GM12874 (cell line): ENCODE data around the gene MED22.

ENCODE experiments used
- TF ChIP-seq, protein P1 (sequence below): IDR thresholded peaks from 2 replicates; pipeline ENCODE4 v1.5.1; 2011; ENCODE audit warnings: low read depth, mild to moderate bottlenecking, control low read depth, low read length, moderate library complexity; ENCODE audit not compliant: insufficient read depth

Gene MED22

DNA sequence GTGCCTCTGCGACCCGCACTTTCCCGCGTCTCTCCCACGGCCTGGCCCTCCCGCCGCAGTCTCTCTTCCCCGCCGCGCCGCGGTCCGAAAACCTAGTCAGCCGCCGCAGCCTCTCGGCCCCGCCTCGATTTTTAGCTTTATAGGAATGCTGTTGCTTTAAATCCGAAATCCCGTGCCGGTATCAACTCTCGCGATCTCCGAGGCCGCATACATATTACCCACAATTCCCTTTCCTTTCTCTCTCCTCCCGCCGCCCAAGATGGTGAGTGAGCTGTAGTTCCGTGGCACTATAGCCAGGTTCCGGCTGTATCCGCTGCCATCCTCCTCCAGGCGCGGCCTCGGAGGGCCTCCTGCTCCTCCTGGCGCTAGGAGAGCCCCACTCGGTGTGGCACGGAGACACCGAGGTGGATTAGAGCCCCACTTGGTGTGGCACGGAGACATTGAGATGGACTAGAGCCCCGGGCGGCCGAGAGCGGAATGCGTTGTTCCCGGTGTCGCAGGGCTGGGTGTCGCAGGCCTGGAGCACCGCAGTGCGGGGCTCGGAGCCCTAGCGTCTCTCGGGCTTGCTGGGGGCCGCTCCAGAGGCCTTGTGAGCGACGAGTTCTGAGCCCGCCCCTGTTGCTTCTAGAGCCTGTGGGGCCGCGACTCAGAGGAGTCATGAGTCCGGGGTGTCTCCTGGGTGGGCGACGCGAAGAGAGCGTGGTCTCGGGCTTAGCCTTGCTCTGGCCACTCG, at the start of gene MED22, which contains the start of gene RPL7A:
Gene MED22 (minus strand): TSS at position 147 of the 733 bp plus-strand sequence. CDS start 1,469 bp downstream, outside the sequence.
Gene RPL7A (plus strand): TSS at position 234 of the 733 bp plus-strand sequence. CDS start 26 bp downstream, at position 260.
- TF ChIP-seq, protein P1, sequence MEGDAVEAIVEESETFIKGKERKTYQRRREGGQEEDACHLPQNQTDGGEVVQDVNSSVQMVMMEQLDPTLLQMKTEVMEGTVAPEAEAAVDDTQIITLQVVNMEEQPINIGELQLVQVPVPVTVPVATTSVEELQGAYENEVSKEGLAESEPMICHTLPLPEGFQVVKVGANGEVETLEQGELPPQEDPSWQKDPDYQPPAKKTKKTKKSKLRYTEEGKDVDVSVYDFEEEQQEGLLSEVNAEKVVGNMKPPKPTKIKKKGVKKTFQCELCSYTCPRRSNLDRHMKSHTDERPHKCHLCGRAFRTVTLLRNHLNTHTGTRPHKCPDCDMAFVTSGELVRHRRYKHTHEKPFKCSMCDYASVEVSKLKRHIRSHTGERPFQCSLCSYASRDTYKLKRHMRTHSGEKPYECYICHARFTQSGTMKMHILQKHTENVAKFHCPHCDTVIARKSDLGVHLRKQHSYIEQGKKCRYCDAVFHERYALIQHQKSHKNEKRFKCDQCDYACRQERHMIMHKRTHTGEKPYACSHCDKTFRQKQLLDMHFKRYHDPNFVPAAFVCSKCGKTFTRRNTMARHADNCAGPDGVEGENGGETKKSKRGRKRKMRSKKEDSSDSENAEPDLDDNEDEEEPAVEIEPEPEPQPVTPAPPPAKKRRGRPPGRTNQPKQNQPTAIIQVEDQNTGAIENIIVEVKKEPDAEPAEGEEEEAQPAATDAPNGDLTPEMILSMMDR, result no peak

DNA sequence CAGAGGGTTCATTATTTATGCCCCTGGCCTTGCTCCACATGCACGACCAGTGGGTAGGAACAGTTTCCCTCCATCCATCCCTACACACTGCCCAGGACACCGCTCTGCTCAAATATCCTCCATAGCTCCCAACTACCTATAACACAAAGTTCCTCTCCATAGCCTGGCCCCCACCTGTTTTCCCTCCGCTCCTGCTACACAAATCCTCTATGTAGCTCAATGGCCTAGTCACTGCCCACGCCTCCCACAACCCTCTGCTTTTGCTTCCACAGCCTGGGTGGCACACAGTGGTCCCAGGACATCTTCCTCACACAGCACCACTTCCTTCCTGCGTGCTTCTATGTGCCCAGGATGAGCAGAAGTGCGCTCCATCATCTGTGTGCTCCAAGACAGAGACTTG, 49.4 kb upstream of the MED22 start:
- TF ChIP-seq, protein P1, result no peak

DNA sequence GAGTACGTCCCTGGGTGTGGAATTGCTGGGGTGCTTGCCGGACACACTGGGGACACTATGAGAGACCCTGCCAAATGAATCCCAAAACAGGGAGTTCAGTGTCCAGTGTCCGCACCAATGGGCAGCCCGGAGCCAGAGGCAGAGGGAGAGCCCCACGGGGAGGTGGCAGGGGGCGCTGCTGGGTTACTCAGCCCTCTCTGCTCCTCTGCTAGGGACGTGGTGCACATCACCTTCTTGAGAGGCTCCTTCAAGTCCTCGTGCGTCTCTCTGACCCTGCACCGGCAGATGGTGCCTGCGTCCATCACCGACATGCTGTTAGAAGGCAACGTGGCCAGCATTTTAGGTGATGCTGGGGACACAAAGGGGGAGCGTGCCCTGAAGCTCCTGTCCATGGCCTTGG, 49.0 kb upstream of the MED22 start:
- TF ChIP-seq, protein P1, result peak; percentile 34; the same call in 1 of the 2 replicates

DNA sequence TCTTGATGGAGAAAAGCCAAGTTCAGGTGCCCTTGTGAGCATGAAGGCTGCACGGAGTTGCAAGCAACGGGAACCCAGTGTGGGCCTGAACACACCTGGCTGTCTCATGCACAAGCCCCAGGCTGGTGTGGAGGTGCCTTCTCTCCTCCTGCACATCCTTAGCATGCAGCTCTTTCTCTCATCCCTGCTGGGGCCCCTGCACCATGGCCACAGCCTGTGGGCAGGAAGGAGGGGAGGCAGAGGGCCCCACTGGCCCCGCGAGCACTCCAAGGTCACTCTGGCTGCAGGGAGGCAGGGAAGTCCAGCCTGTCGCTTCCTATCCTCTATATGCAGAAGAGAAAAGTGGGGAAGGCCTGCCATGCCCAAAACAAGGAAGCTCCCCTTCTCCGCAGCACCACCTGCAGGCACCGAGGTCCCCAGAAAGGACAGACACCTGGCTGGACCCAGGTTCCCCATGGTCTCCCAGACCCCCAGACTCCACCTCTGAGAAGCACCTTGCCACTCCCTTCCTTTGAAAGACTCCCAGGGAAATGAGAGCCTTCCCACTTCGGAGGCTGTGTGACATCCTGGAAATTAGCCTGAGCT, 46.8 kb upstream of the MED22 start:
- TF ChIP-seq, protein P1, result no peak

DNA sequence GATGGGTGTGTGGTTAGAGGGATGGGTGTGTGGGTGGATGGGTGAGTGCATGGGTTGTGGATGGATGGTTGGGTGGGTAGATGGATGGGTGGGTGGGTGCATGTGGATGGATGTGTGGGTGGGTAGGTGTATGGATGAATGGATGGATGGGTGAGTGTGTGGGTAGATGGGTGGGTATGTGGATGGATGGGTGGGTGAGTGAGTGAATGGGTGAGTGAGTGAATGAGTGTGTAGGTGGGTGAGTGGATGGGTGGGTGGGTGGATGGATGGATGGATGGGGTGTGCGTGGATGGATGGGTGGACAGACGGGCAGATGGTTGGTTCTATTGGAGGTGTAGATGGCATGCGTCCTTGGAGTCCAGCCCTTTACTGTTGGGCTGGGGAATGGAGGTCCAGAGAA, 45.5 kb upstream of the MED22 start:
- TF ChIP-seq, protein P1, result no peak

DNA sequence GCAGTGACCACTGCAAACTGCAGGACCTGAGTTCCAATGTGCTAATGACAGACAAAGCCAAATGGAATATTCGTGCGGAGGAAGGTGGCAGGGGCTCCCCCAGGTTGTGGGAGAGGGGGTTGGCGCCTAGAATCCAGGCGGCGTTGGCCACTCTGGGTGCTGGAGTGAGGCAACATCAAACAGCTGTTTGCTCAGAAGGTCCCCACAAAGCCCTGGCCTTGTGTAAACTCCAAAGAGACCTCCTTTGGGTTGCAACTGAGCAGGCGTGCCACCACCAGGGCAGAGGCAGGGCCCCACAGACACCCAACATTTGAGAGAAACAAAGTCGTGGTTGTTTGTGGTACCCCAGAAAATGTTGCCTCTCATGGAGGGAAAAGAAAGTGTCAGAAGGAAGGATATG, 42.8 kb upstream of the MED22 start:
- TF ChIP-seq, protein P1, result no peak

DNA sequence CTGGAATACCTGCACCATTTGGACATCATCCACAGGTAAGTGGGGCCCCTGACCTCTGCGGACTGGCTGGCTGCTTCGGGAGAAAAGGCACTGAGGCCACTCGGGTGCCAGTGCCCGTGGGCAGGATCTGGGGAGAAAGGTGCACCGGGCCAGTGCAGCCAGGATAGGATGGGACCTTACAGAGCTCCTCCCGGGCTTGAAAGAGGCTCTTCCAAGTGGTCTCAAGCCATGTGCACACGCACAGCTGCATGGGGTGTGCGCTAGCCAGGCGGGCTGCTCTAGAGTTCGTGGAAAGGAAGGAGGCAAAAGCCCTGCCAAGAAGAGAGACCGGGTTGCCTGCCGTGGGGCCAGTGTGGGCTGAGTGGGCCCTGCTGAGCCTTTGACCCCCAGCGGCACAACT, 41.6 kb upstream of the MED22 start:
- TF ChIP-seq, protein P1, result no peak
